ENCODE results near the gene TMEM92.

TMEM92 gene

DNA sequence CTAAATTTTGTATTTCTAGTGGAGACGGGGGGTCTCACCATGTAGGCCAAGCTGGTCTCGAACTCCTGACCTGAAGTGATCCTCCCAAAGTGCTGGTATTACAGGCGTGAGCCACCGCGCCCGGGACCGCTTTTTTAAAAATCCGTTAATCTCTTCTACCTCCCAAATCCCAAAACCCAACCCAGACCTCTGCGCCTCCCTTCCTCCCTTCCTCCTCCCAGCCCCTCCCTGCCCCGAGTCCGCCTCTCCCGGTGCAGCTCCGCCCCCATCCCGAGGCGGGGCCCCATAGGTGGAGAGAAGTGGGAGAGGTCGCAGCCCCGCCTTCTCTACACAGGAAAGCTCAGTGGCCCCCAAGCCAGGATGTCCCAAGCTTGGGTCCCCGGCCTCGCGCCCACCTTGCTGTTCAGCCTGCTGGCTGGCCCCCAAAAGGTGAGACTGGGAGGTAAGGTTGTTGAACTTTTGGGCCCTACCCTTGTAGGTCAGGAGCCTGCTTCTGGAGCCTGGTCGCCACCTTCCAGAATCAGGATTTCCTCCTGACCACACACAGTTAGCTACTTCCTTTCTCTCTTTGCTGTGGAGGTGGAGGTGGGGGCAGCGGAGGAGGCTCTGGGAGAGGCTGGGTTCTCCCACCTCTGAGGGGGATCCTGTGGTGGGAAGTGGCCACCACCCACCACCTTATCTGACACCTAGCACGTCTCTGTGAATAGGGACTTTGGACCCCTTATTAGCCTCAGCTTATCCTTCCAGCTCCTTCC, at the start of gene TMEM92:
Gene TMEM92 (plus strand): TSS at position 325 of the 755 bp plus-strand sequence. CDS start 36 bp downstream, at position 361.
- H3K9me3 ChIP-seq (ENCODE audit: insufficient read depth, low read length), result no peaks in the 10 kb centered on the region
- peak within 1 kb of the TSS; percentile 79 for H3K9ac ChIP-seq (ENCODE audit: low read length)
- H3K27ac ChIP-seq (ENCODE audit: low read length), result peak within 1 kb of the TSS; percentile 87
- TF ChIP-seq, protein P1, sequence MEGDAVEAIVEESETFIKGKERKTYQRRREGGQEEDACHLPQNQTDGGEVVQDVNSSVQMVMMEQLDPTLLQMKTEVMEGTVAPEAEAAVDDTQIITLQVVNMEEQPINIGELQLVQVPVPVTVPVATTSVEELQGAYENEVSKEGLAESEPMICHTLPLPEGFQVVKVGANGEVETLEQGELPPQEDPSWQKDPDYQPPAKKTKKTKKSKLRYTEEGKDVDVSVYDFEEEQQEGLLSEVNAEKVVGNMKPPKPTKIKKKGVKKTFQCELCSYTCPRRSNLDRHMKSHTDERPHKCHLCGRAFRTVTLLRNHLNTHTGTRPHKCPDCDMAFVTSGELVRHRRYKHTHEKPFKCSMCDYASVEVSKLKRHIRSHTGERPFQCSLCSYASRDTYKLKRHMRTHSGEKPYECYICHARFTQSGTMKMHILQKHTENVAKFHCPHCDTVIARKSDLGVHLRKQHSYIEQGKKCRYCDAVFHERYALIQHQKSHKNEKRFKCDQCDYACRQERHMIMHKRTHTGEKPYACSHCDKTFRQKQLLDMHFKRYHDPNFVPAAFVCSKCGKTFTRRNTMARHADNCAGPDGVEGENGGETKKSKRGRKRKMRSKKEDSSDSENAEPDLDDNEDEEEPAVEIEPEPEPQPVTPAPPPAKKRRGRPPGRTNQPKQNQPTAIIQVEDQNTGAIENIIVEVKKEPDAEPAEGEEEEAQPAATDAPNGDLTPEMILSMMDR (IDR thresholded peaks at IDR 0.05; ENCODE audit: low read depth, low read length), result no peak
- TF ChIP-seq EZH2phosphoT487 (IDR thresholded peaks at IDR 0.05; ENCODE audit: low read depth), result no peak
- peaks cover 54% of the 10 kb centered on the region for H3K4me1 ChIP-seq (ENCODE audit: low read length)
- peak within 1 kb of the TSS; percentile 80 for H3K4me2 ChIP-seq (ENCODE audit: low read length)
- H4K20me1 ChIP-seq (ENCODE audit: insufficient read depth, low read length), result no peaks in the 10 kb centered on the region
- peaks cover 26% of the 10 kb centered on the region for H3K79me2 ChIP-seq (ENCODE audit: low read length)
- H3K27me3 ChIP-seq (ENCODE audit: low read depth, low read length), result no peaks in the 10 kb centered on the region
- H3K36me3 ChIP-seq (replicated peaks; ENCODE audit: low read depth, low read length), result peaks cover 11% of the 10 kb centered on the region
- peak within 1 kb of the TSS; percentile 81 for H3K4me3 ChIP-seq (ENCODE audit: low read length)
- peak within 1 kb of the TSS; percentile 93 for H2AFZ ChIP-seq (ENCODE audit: low read depth, low read length)

DNA sequence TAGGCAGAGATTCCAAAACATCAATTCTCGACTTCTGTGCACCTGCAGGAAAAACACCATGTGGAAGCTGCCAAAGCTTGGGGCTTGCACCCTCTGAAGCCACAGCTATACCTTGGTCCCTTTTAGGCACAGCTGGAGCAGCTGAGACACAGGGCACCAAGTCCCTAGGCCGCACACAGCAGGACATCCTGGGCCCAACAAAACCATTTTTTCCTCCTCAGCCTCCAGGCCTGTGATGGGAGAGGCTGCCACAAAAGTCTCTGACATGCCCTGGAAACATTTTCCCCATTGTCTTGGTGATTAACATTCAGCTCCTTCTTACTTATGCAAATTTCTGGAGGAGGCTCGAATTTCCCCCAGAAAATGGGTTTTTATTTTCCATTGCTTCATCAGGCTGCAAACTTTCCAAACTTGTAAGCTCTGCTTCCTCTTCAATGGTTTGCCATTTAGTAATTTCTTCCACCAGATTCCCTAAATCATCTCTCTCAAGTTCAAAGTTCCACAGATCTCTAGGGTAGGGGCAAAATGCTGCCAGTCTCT, 48.5 kb upstream of the TMEM92 start:
- TF ChIP-seq EZH2phosphoT487 (IDR thresholded peaks at IDR 0.05; ENCODE audit: low read depth), result no peak
- TF ChIP-seq, protein P1 (IDR thresholded peaks at IDR 0.05; ENCODE audit: low read depth, low read length), result no peak
- no peak overlapping the region for H3K4me2 ChIP-seq (ENCODE audit: low read length)
- H3K27me3 ChIP-seq (ENCODE audit: low read depth, low read length), result no peaks in the 10 kb centered on the region
- no peak overlapping the region for H3K4me3 ChIP-seq (ENCODE audit: low read length)
- no peak overlapping the region for H3K27ac ChIP-seq (ENCODE audit: low read length)
- peaks cover 8% of the 10 kb centered on the region for H3K4me1 ChIP-seq (ENCODE audit: low read length)
- no peaks in the 10 kb centered on the region for H4K20me1 ChIP-seq (ENCODE audit: insufficient read depth, low read length)
- H3K79me2 ChIP-seq (ENCODE audit: low read length), result no peaks in the 10 kb centered on the region
- peaks cover 2% of the 10 kb centered on the region; the same call in 1 of the 2 replicates for H3K9me3 ChIP-seq (ENCODE audit: insufficient read depth, low read length)
- no peak overlapping the region for H2AFZ ChIP-seq (ENCODE audit: low read depth, low read length)
- H3K9ac ChIP-seq (ENCODE audit: low read length), result no peak overlapping the region
- H3K36me3 ChIP-seq (replicated peaks; ENCODE audit: low read depth, low read length), result no peaks in the 10 kb centered on the region

DNA sequence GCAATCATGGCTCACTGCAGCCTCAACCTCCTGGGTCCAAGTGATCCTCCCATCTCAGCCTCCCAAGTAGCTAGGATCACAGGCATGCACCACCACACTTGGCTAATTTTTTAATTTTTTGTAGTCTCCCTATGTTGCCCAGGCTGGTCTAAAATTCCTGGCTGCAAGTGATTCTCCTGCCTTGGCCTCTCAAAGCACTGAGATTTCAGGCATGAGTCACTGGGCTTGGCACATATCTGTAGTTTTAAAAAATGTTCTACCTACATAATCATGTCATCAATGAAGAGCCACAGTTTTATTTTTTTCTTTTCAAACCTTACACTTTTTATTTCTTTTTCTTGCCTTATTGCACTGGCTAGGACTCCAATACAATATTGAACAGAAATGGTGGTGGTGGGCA, 39.7 kb upstream of the TMEM92 start:
- Histone ChIP-seq H3K36me3 (replicated peaks; ENCODE audit: low read depth, low read length) (no peaks in the 10 kb centered on the region), H3K9me3 (ENCODE audit: insufficient read depth, low read length) (0 out of 2 replicates have a peak, but pooled peaks cover 3% of the 10 kb centered on the region), H3K27me3 (ENCODE audit: low read depth, low read length) (peaks cover 50% of the 10 kb centered on the region), H3K4me2 (ENCODE audit: low read length) (no peak overlapping the region), H2AFZ (ENCODE audit: low read depth, low read length) (no peak overlapping the region), H3K4me1 (ENCODE audit: low read length) (no peaks in the 10 kb centered on the region), H3K79me2 (ENCODE audit: low read length) (no peaks in the 10 kb centered on the region), H3K9ac (ENCODE audit: low read length) (no peak overlapping the region), H3K27ac (ENCODE audit: low read length) (no peak overlapping the region), H4K20me1 (ENCODE audit: insufficient read depth, low read length) (no peaks in the 10 kb centered on the region), H3K4me3 (ENCODE audit: low read length) (no peak overlapping the region)
- no peak for TF ChIP-seq EZH2phosphoT487 (IDR thresholded peaks at IDR 0.05; ENCODE audit: low read depth)
- TF ChIP-seq, protein P1 (IDR thresholded peaks at IDR 0.05; ENCODE audit: low read depth, low read length), result no peak

GRCh38 chr17:50237901-50238300, 36.4 kb upstream of the TMEM92 start:
- Histone ChIP-seq H3K9me3 (ENCODE audit: insufficient read depth, low read length) (0 out of 2 replicates have a peak, but pooled peaks cover 3% of the 10 kb centered on the region), H2AFZ (ENCODE audit: low read depth, low read length) (no peak overlapping the region), H3K4me2 (ENCODE audit: low read length) (no peak overlapping the region), H3K27ac (ENCODE audit: low read length) (no peak overlapping the region), H3K27me3 (ENCODE audit: low read depth, low read length) (peaks cover 39% of the 10 kb centered on the region), H3K9ac (ENCODE audit: low read length) (no peak overlapping the region), H3K4me3 (ENCODE audit: low read length) (no peak overlapping the region), H3K79me2 (ENCODE audit: low read length) (no peaks in the 10 kb centered on the region), H3K4me1 (ENCODE audit: low read length) (no peaks in the 10 kb centered on the region), H3K36me3 (replicated peaks; ENCODE audit: low read depth, low read length) (no peaks in the 10 kb centered on the region), H4K20me1 (ENCODE audit: insufficient read depth, low read length) (no peaks in the 10 kb centered on the region)
- TF ChIP-seq, protein P1 (IDR thresholded peaks at IDR 0.05; ENCODE audit: low read depth, low read length), result no peak

All from OCI-LY3 (cell line).